ENCODE measurements around the gene RGL1.

DNA sequence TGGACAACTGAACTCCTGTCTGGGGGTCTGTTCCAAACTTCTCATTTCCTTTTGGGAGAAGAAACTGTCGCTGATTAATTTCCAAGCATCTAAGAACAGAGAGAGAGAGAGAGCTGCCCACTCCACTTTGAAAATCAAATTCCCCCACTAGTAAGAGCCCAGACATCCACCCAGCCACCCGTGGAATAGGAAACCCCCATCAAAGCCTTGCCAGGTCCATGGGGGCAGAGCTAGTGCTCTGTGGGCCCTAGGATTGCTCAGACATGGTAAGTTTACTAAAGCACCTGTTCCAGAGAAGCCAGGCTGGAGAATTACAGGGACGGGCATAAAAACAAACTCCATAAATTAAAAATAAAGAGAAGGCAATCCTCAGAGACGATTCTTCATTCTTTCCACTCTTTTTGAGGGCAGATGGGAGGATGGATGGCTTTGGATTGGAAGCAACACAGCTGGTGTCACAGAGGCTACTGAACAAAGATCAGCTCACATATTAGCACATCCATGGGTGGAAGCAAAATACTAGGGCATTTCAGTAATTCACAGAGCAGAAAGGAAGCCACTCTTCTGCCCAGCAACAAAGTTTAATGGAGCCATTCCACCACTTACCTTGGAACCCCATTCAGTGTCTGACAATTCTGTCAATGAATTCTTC lies 128.7 kb downstream of the RGL1 start:
- TF ChIP-seq, protein P1, sequence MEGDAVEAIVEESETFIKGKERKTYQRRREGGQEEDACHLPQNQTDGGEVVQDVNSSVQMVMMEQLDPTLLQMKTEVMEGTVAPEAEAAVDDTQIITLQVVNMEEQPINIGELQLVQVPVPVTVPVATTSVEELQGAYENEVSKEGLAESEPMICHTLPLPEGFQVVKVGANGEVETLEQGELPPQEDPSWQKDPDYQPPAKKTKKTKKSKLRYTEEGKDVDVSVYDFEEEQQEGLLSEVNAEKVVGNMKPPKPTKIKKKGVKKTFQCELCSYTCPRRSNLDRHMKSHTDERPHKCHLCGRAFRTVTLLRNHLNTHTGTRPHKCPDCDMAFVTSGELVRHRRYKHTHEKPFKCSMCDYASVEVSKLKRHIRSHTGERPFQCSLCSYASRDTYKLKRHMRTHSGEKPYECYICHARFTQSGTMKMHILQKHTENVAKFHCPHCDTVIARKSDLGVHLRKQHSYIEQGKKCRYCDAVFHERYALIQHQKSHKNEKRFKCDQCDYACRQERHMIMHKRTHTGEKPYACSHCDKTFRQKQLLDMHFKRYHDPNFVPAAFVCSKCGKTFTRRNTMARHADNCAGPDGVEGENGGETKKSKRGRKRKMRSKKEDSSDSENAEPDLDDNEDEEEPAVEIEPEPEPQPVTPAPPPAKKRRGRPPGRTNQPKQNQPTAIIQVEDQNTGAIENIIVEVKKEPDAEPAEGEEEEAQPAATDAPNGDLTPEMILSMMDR (IDR thresholded peaks at IDR 0.05; ENCODE audit: low read depth, low read length, poor library complexity, severe bottlenecking), result no peak
- no peak for TF ChIP-seq EZH2phosphoT487 (IDR thresholded peaks at IDR 0.05; ENCODE audit: borderline replicate concordance, low read length)

Measured in DOHH2 (cell line).